GM12878 (cell line): Measurements from ENCODE around the gene GPC6. TPM values are rescaled to one million over a fixed set of nuclear protein-coding genes. Genes with fewer than 3 reads are reported as not detected.

Experiments used
- BRCA1 ChIP-seq: IDR thresholded peaks from 2 replicates; pipeline ENCODE4 v1.6.1; 2011; ENCODE audit warnings: low read depth, low read length, improper control_type of control experiment
- EZH2 ChIP-seq: IDR thresholded peaks from 2 replicates; pipeline ENCODE4 v1.6.1; 2012; ENCODE audit warnings: low read depth, mild to moderate bottlenecking, control low read depth, inconsistent platforms, low read length, borderline replicate concordance; ENCODE audit not compliant: control insufficient read depth
- KDM1A ChIP-seq: fragments of 200-600 bp; sonication (generic); IDR thresholded peaks from 2 replicates; pipeline ENCODE4 v1.6.1; 2016; ENCODE audit warnings: borderline replicate concordance
- KLF5 ChIP-seq: fragments of 450-650 bp; IDR thresholded peaks from 2 replicates; pipeline ENCODE4 v1.6.1; 2014; ENCODE audit warnings: mild to moderate bottlenecking; ENCODE audit not compliant: partially characterized antibody
- ZNF274 ChIP-seq: IDR thresholded peaks from one replicate; pipeline ENCODE4 v1.8.0; 2011; ENCODE audit not compliant: insufficient read length, insufficient read depth
- polyA plus RNA-seq, 11 experiments: library from polyadenylated mRNA; depleted of rRNA in 4 of 11; unstranded in 6 of 11; stranded (reverse) in 5 of 11; fragments of >200 nt; fragmentation: Nextera tagmentation in 4 of 11; fragmentation: Illumina TruSeq in 1 of 11; extraction: Ambion mirVana in 4 of 11; extraction: Trizol in 1 of 11; gene quantifications; 1 replicate in 1 of 11; 2 replicates in 10 of 11; pipeline versions ENCODE4 v1.2.1 to v1.2.3, GENCODE V29; 2011 to 2016; ENCODE audit warnings: inconsistent platforms in 2 of 11, missing spikeins in 2 of 11, low read depth in 1 of 11
- total RNA-seq, 4 experiments: library from RNA; depleted of rRNA in 3 of 4; stranded (reverse); fragments of >200 nt in 3 of 4; fragmentation: Illumina TruSeq in 1 of 4; extraction: Trizol in 1 of 4; gene quantifications; 2 replicates each; pipeline versions ENCODE4 v1.2.1 to v1.2.3, GENCODE V29; 2013 to 2021
- TF ChIP-seq, protein P1 (sequence below): fragments of 450-650 bp; formaldehyde crosslinking; IDR thresholded peaks from 2 replicates; pipeline ENCODE4 v1.5.0; 2022; ENCODE audit warnings: mild to moderate bottlenecking, missing genetic modification characterization
- TF ChIP-seq, protein P2 (sequence below): fragments of 150-350 bp; IDR thresholded peaks from 2 replicates; pipeline ENCODE4 v1.6.1; 2016; ENCODE audit warnings: low read depth, low read length
- TF ChIP-seq, protein P3 (sequence below): IDR thresholded peaks from 2 replicates; pipeline ENCODE4 v1.6.1; 2011; ENCODE audit warnings: borderline replicate concordance, low read depth, mild to moderate bottlenecking, moderate library complexity, low read length; ENCODE audit not compliant: insufficient read depth, poor library complexity, severe bottlenecking
- TF ChIP-seq, protein P4 (sequence below): fragments of 450-650 bp; IDR thresholded peaks from 2 replicates; pipeline ENCODE4 v1.6.1; 2016; ENCODE audit warnings: mild to moderate bottlenecking

The GPC6 gene
- total and polyA plus RNA-seq, 10 of the 15 experiments (the other 5 are each of a cell fraction or from before 2014, with no cell fraction given) = 0.03 to 0.04 (median 0.03) TPM; not detected in 7

DNA sequence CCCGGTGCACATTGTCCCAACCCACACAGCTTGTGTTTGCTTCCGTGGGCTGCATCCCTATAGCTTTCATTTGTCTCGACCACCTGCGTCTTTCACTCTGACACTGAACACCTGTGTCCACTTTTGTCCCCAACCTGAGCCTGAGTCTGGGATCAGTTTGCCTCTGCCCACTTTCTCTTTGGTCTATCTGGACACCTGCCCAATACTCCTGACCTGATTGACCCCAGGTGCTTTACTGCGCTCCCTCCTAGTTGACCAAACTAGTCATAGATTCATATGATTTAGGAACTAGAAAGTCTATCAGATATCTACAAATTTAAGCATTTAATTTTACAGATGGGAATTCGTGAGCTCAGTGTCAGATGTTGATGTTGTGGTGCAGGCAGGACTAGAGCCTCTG lies 1043.0 kb downstream of the GPC6 start (continued):
- TF ChIP-seq, protein P1, sequence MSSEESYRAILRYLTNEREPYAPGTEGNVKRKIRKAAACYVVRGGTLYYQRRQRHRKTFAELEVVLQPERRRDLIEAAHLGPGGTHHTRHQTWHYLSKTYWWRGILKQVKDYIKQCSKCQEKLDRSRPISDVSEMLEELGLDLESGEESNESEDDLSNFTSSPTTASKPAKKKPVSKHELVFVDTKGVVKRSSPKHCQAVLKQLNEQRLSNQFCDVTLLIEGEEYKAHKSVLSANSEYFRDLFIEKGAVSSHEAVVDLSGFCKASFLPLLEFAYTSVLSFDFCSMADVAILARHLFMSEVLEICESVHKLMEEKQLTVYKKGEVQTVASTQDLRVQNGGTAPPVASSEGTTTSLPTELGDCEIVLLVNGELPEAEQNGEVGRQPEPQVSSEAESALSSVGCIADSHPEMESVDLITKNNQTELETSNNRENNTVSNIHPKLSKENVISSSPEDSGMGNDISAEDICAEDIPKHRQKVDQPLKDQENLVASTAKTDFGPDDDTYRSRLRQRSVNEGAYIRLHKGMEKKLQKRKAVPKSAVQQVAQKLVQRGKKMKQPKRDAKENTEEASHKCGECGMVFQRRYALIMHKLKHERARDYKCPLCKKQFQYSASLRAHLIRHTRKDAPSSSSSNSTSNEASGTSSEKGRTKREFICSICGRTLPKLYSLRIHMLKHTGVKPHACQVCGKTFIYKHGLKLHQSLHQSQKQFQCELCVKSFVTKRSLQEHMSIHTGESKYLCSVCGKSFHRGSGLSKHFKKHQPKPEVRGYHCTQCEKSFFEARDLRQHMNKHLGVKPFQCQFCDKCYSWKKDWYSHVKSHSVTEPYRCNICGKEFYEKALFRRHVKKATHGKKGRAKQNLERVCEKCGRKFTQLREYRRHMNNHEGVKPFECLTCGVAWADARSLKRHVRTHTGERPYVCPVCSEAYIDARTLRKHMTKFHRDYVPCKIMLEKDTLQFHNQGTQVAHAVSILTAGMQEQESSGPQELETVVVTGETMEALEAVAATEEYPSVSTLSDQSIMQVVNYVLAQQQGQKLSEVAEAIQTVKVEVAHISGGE (CRISPR knock-in tag) = no peak
- no peak for TF ChIP-seq KLF5
- TF ChIP-seq, protein P2, sequence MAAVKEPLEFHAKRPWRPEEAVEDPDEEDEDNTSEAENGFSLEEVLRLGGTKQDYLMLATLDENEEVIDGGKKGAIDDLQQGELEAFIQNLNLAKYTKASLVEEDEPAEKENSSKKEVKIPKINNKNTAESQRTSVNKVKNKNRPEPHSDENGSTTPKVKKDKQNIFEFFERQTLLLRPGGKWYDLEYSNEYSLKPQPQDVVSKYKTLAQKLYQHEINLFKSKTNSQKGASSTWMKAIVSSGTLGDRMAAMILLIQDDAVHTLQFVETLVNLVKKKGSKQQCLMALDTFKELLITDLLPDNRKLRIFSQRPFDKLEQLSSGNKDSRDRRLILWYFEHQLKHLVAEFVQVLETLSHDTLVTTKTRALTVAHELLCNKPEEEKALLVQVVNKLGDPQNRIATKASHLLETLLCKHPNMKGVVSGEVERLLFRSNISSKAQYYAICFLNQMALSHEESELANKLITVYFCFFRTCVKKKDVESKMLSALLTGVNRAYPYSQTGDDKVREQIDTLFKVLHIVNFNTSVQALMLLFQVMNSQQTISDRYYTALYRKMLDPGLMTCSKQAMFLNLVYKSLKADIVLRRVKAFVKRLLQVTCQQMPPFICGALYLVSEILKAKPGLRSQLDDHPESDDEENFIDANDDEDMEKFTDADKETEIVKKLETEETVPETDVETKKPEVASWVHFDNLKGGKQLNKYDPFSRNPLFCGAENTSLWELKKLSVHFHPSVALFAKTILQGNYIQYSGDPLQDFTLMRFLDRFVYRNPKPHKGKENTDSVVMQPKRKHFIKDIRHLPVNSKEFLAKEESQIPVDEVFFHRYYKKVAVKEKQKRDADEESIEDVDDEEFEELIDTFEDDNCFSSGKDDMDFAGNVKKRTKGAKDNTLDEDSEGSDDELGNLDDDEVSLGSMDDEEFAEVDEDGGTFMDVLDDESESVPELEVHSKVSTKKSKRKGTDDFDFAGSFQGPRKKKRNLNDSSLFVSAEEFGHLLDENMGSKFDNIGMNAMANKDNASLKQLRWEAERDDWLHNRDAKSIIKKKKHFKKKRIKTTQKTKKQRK = no peak
- TF ChIP-seq BRCA1 = no peak
- no peak for TF ChIP-seq ZNF274
- no peak for TF ChIP-seq KDM1A
- TF ChIP-seq EZH2 = no peak
- TF ChIP-seq, protein P3, sequence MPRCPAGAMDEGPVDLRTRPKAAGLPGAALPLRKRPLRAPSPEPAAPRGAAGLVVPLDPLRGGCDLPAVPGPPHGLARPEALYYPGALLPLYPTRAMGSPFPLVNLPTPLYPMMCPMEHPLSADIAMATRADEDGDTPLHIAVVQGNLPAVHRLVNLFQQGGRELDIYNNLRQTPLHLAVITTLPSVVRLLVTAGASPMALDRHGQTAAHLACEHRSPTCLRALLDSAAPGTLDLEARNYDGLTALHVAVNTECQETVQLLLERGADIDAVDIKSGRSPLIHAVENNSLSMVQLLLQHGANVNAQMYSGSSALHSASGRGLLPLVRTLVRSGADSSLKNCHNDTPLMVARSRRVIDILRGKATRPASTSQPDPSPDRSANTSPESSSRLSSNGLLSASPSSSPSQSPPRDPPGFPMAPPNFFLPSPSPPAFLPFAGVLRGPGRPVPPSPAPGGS = no peak
- TF ChIP-seq, protein P4, sequence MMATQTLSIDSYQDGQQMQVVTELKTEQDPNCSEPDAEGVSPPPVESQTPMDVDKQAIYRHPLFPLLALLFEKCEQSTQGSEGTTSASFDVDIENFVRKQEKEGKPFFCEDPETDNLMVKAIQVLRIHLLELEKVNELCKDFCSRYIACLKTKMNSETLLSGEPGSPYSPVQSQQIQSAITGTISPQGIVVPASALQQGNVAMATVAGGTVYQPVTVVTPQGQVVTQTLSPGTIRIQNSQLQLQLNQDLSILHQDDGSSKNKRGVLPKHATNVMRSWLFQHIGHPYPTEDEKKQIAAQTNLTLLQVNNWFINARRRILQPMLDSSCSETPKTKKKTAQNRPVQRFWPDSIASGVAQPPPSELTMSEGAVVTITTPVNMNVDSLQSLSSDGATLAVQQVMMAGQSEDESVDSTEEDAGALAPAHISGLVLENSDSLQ = no peak
